Breast epithelium (tissue), 4 donors: ENCODE data around the gene CTNNA3. TPM values are rescaled to one million over a fixed set of nuclear protein-coding genes. Genes with fewer than 3 reads are reported as not detected.

Source experiments
- DNase-seq, 2 donors: peaks; one replicate each; pipeline ENCODE4 v3.0.0-alpha.2; 2019; ENCODE audit warnings: low spot score in 2 of 2
- H3K27ac ChIP-seq, 2 donors: fragments of 200-600 bp; sonication (generic) in 1 of 2; one replicate each; pipeline ENCODE4 v1.5.1; 2016 to 2019; ENCODE audit warnings: mild to moderate bottlenecking in 1 of 2
- H3K27me3 ChIP-seq, 2 donors: fragments of 200-600 bp; sonication (generic) in 1 of 2; one replicate each; pipeline versions ENCODE4 v1.5.1 to v1.6.0; 2017 to 2019; ENCODE audit warnings: control low read depth in 1 of 2, mild to moderate bottlenecking in 1 of 2
- H3K36me3 ChIP-seq: fragments of 200-600 bp; one replicate; pipeline ENCODE4 v1.5.1; 2019
- H3K4me1 ChIP-seq, 2 donors: fragments of 200-600 bp; sonication (generic); one replicate each; pipeline ENCODE4 v1.5.1; 2016 to 2019; ENCODE audit warnings: control low read depth in 1 of 2
- H3K4me3 ChIP-seq, 3 donors: fragments of 200-600 bp; sonication (generic); 1 replicate in 2 of 3; 2 replicates in 1 of 3; pipeline ENCODE4 v1.5.1; 2016 to 2019; ENCODE audit warnings: mild to moderate bottlenecking in 3 of 3, moderate library complexity in 2 of 3
- H3K9me3 ChIP-seq, 2 donors: fragments of 200-600 bp; sonication (generic) in 1 of 2; one replicate each; pipeline ENCODE4 v1.5.1; 2016 to 2019; ENCODE audit warnings: control low read depth in 1 of 2
- CTCF ChIP-seq, 3 donors: fragments of 450-650 bp; IDR thresholded peaks; one replicate each; pipeline ENCODE4 v1.5.1; 2016 to 2017; ENCODE audit warnings: antibody characterized with exemption in 3 of 3, mild to moderate bottlenecking in 3 of 3, moderate library complexity in 3 of 3
- POLR2A ChIP-seq: fragments of 450-650 bp; IDR thresholded peaks from one replicate; pipeline ENCODE4 v1.6.1; 2016; ENCODE audit warnings: antibody characterized with exemption, mild to moderate bottlenecking, moderate library complexity
- POLR2AphosphoS5 ChIP-seq, 3 donors: sonication (generic); formaldehyde crosslinking; IDR thresholded peaks; one replicate each; pipeline ENCODE4 v1.6.1; 2017; ENCODE audit warnings: antibody characterized with exemption in 3 of 3
- intact Hi-C: fragments of 100-400 bp; cut with DNase I; formaldehyde crosslinking; loops from one replicate; pipeline ENCODE4 v1.15.1; 2023; ENCODE audit warnings: low total_unique reads
- total RNA-seq, 3 donors: library from RNA; depleted of rRNA; stranded (reverse); fragments of >200 nt; gene quantifications; one replicate each; pipeline ENCODE4 v1.1.0, GENCODE V29; 2016

The CTNNA3 gene
- total RNA-seq, 3 donors from 2014 or later = 0.33 to 1.1 (median 0.59) TPM

- no peaks in the 10 kb centered on the region for H3K4me1 ChIP-seq
- DNase-seq = no peak
- H3K4me3 ChIP-seq = no peak overlapping the region
- no peaks in the 10 kb centered on the region for H3K9me3 ChIP-seq
- no peaks in the 10 kb centered on the region for H3K27me3 ChIP-seq
- no peak overlapping the region for H3K27ac ChIP-seq
- TF ChIP-seq POLR2AphosphoS5 (IDR thresholded peaks at IDR 0.05) (no peak), CTCF (IDR thresholded peaks at IDR 0.05) (no peak), POLR2A (no peak)
- intact Hi-C loops = no loop called here
- H3K36me3 ChIP-seq = no peaks in the 10 kb centered on the region
Observed at GRCh38 chr10:66265398-66265797, 1430.6 kb downstream of the CTNNA3 start.

- H3K9me3 ChIP-seq = no peaks in the 10 kb centered on the region
- no peaks in the 10 kb centered on the region for H3K27me3 ChIP-seq
- H3K36me3 ChIP-seq = no peaks in the 10 kb centered on the region
- TF ChIP-seq CTCF (IDR thresholded peaks at IDR 0.05) = no peak
- no peak for TF ChIP-seq POLR2AphosphoS5 (IDR thresholded peaks at IDR 0.05)
- H3K27ac ChIP-seq = no peak overlapping the region
- DNase-seq = no peak
- H3K4me3 ChIP-seq = no peak overlapping the region
- intact Hi-C loops = no loop called here
- H3K4me1 ChIP-seq = no peaks in the 10 kb centered on the region
Observed at GRCh38 chr10:66259836-66260235, 1436.2 kb downstream of the CTNNA3 start.

- no peaks in the 10 kb centered on the region for H3K27me3 ChIP-seq
- intact Hi-C loops = no loop called here
- no peaks in the 10 kb centered on the region for H3K36me3 ChIP-seq
- H3K27ac ChIP-seq = no peak overlapping the region
- no peaks in the 10 kb centered on the region for H3K9me3 ChIP-seq
- TF ChIP-seq POLR2AphosphoS5 (IDR thresholded peaks at IDR 0.05) (no peak), CTCF (IDR thresholded peaks at IDR 0.05) (no peak), POLR2A (no peak)
- no peak overlapping the region for H3K4me3 ChIP-seq
- no peak for DNase-seq
- H3K4me1 ChIP-seq = no peaks in the 10 kb centered on the region
Observed at GRCh38 chr10:66258693-66259092, 1437.3 kb downstream of the CTNNA3 start.

- H3K4me3 ChIP-seq = no peak overlapping the region
- no peak for DNase-seq
- H3K9me3 ChIP-seq = no peaks in the 10 kb centered on the region
- no peaks in the 10 kb centered on the region for H3K4me1 ChIP-seq
- no peak for TF ChIP-seq POLR2A
- no peak for TF ChIP-seq POLR2AphosphoS5 (IDR thresholded peaks at IDR 0.05)
- TF ChIP-seq CTCF (IDR thresholded peaks at IDR 0.05) = no peak
- intact Hi-C loops = no loop called here
- H3K36me3 ChIP-seq = no peaks in the 10 kb centered on the region
- H3K27me3 ChIP-seq = no peaks in the 10 kb centered on the region
- H3K27ac ChIP-seq = no peak overlapping the region
Observed at GRCh38 chr10:66257801-66258200, 1438.2 kb downstream of the CTNNA3 start.

- intact Hi-C loops = no loop called here
- Histone ChIP-seq H3K27ac (no peak overlapping the region), H3K9me3 (peaks cover 0 to 3% of the 10 kb centered on the region in 2 donors), H3K4me1 (no peaks in the 10 kb centered on the region), H3K4me3 (no peak overlapping the region), H3K27me3 (no peaks in the 10 kb centered on the region), H3K36me3 (no peaks in the 10 kb centered on the region)
- TF ChIP-seq POLR2A = no peak
- TF ChIP-seq POLR2AphosphoS5 (IDR thresholded peaks at IDR 0.05) = no peak
- no peak for TF ChIP-seq CTCF (IDR thresholded peaks at IDR 0.05)
- DNase-seq = no peak
Observed at GRCh38 chr10:66252986-66253385, 1443.0 kb downstream of the CTNNA3 start.
